Stimulated activated CD8-positive, alpha-beta memory T cell treated with anti-CD3 and anti-CD28 coated beads, Interleukin-15, amount 100 ng/mL, for 1 hour (primary cell): ENCODE results near the gene EXOC4.

Experiments
- DNase-seq: peaks from one replicate; pipeline ENCODE4 v3.0.0-alpha.2; 2020; ENCODE audit warnings: low read depth

Gene EXOC4

GRCh38 chr7:133837224-133837623, 584.3 kb downstream of the EXOC4 start:
- no peak for DNase-seq

GRCh38 chr7:133839121-133839520, 586.2 kb downstream of the EXOC4 start:
- DNase-seq: no peak

- no peak for DNase-seq
Measured at GRCh38 chr7:133843341-133843740, 590.5 kb downstream of the EXOC4 start.

GRCh38 chr7:133845005-133845404, 592.1 kb downstream of the EXOC4 start:
- no peak for DNase-seq

- no peak for DNase-seq
Measured at GRCh38 chr7:133846203-133846945, 593.5 kb downstream of the EXOC4 start.

GRCh38 chr7:133850497-133851280, 597.8 kb downstream of the EXOC4 start:
- DNase-seq: no peak

GRCh38 chr7:133851411-133851810, 598.5 kb downstream of the EXOC4 start:
- DNase-seq: no peak

GRCh38 chr7:133853706-133854276, 600.9 kb downstream of the EXOC4 start:
- DNase-seq: no peak

- no peak for DNase-seq
Measured at GRCh38 chr7:133854739-133855138, 601.9 kb downstream of the EXOC4 start.

GRCh38 chr7:133857376-133858119, 604.7 kb downstream of the EXOC4 start:
- DNase-seq: no peak

- DNase-seq: no peak
Measured at GRCh38 chr7:133858311-133858710, 605.4 kb downstream of the EXOC4 start.

- no peak for DNase-seq
Measured at GRCh38 chr7:133859231-133859630, 606.4 kb downstream of the EXOC4 start.

- DNase-seq: no peak
Measured at GRCh38 chr7:133859871-133860450, 607.1 kb downstream of the EXOC4 start.

GRCh38 chr7:133860628-133861335, 607.9 kb downstream of the EXOC4 start:
- no peak for DNase-seq

GRCh38 chr7:133861876-133862275, 609.0 kb downstream of the EXOC4 start:
- no peak for DNase-seq

- DNase-seq: no peak
Measured at GRCh38 chr7:133863362-133864061, 610.6 kb downstream of the EXOC4 start.

- DNase-seq: no peak
Measured at GRCh38 chr7:133869556-133869955, 616.7 kb downstream of the EXOC4 start.

GRCh38 chr7:133871757-133872156, 618.9 kb downstream of the EXOC4 start:
- no peak for DNase-seq

- no peak for DNase-seq
Measured at GRCh38 chr7:133873187-133873586, 620.3 kb downstream of the EXOC4 start.

- DNase-seq: no peak
Measured at GRCh38 chr7:133873631-133874030, 620.8 kb downstream of the EXOC4 start.

GRCh38 chr7:133883591-133883990, 630.7 kb downstream of the EXOC4 start:
- no peak for DNase-seq
